ENCODE results near the gene HDAC4. TPM values are rescaled to one million over a fixed set of nuclear protein-coding genes. Genes with fewer than 3 reads are reported as not detected.
A peak's percentile ranks its signal among the peaks of the same experiment; 100 is the strongest.

The HDAC4 gene
- total RNA-seq, 1 experiment from 2014 or later = 21.8 TPM

DNA sequence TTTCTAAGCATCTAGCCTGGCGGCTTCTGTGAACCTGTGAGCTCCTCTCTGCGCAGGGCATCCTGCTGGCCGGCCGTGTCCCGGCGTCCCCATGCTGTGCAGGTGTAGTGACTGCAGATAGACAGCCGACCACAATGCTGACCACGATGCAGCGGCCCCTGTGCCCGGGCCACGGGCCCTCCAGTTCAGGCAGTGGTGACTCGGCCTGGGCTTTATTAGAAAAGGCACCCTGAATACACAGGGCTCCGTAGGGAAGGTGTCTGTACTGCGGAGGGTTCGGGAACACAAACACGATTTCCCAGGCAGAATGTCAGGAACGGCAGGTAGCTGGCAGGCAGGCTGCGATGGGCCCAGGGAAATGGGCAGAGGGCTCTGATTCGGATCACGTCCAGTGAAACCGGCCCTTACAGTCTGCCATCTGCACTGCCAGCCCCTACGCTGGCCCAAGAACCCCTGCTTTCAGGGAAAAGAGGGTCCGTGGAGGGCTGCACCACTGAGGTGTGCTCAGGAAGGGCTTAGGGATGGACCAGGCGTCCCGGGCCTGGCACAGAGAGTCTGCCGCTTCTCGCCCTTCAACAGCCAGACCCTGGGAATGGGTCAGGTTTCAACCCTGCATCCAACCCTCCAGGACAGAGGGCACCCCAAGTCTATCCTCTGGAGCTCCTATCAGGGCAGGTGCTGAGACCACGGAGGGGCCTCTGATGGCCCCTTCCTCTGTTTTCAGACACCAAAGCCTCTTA, 196.5 kb downstream of the HDAC4 start:
- no peak for TF ChIP-seq CTCF (IDR thresholded peaks at IDR 0.05; ENCODE audit: unreplicated experiment)
- Mint-ChIP-seq H3K4me3 (ENCODE audit: unreplicated experiment) (no peak overlapping the region), H3K27ac (ENCODE audit: low read depth, unreplicated experiment) (no peak overlapping the region), H3K36me3 (ENCODE audit: insufficient read depth, unreplicated experiment) (no peaks in the 10 kb centered on the region), H3K27me3 (ENCODE audit: insufficient read depth, unreplicated experiment) (no peaks in the 10 kb centered on the region), H3K4me1 (ENCODE audit: insufficient read depth, unreplicated experiment) (peaks cover 8% of the 10 kb centered on the region), H3K9me3 (ENCODE audit: unreplicated experiment) (no peaks in the 10 kb centered on the region)
- ChIA-PET CTCF (no interaction called here), POLR2A (no interaction called here)
- intact Hi-C loops (cut with micrococcal nuclease) = no loop called here
- BruUV-seq (replicated peaks) = no TSS peak
- DNase-seq (ENCODE audit: unreplicated experiment) = no peak

DNA sequence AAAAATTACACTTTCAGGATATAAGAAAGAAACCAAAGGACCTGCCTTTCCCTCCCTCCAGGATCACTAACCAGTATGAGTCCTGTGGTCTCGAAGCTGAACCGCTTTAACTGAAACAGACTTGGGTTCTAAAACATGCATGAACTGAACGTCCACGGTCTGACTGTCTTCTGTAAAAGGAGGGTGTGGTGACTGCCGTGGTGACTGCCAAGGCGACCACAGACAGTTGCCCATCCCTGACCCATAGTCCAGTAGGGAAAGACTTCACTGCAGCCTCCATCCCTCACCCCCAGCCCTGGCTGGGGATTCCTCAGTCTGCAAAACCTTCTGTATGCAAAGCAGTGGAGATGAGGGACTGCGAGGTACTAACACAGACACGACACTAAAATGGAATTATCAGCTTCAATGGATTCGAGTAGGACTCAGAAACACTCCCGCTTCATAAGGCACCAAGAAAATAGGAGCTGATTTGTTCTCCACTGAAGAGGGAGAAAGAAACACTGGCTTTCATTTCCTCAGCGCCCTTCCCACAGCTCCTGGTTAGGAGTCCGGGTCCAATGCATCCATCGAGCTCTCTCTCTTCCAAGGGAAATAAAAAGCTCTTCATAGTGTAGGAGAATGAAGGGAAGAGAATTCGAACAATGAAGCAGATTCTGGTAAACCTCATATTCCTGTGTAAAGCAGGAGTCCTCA, 197.2 kb downstream of the HDAC4 start:
- Mint-ChIP-seq H3K36me3 (ENCODE audit: insufficient read depth, unreplicated experiment) (no peaks in the 10 kb centered on the region), H3K9me3 (ENCODE audit: unreplicated experiment) (no peaks in the 10 kb centered on the region), H3K27me3 (ENCODE audit: insufficient read depth, unreplicated experiment) (no peaks in the 10 kb centered on the region), H3K4me1 (ENCODE audit: insufficient read depth, unreplicated experiment) (peaks cover 8% of the 10 kb centered on the region), H3K4me3 (ENCODE audit: unreplicated experiment) (no peak overlapping the region), H3K27ac (ENCODE audit: low read depth, unreplicated experiment) (no peak overlapping the region)
- no peak for TF ChIP-seq CTCF (IDR thresholded peaks at IDR 0.05; ENCODE audit: unreplicated experiment)
- ChIA-PET POLR2A (no interaction called here), CTCF (no interaction called here)
- no peak for DNase-seq (ENCODE audit: unreplicated experiment)
- BruUV-seq (replicated peaks) = no TSS peak
- intact Hi-C loops (cut with micrococcal nuclease) = no loop called here

- Mint-ChIP-seq H3K4me1 (ENCODE audit: insufficient read depth, unreplicated experiment) (peaks cover 8% of the 10 kb centered on the region), H3K27me3 (ENCODE audit: insufficient read depth, unreplicated experiment) (no peaks in the 10 kb centered on the region), H3K4me3 (ENCODE audit: unreplicated experiment) (no peak overlapping the region), H3K36me3 (ENCODE audit: insufficient read depth, unreplicated experiment) (no peaks in the 10 kb centered on the region), H3K9me3 (ENCODE audit: unreplicated experiment) (no peaks in the 10 kb centered on the region), H3K27ac (ENCODE audit: low read depth, unreplicated experiment) (peak overlapping the region; percentile 86)
- CTCF ChIA-PET = no interaction called here
- no TSS peak for BruUV-seq (replicated peaks)
- no peak for DNase-seq (ENCODE audit: unreplicated experiment)
- POLR2A ChIA-PET = no interaction called here
- no peak for TF ChIP-seq CTCF (IDR thresholded peaks at IDR 0.05; ENCODE audit: unreplicated experiment)
- intact Hi-C loops (cut with micrococcal nuclease) = no loop called here
Measured at GRCh38 chr2:239202836-239203235, 198.0 kb downstream of the HDAC4 start.

DNA sequence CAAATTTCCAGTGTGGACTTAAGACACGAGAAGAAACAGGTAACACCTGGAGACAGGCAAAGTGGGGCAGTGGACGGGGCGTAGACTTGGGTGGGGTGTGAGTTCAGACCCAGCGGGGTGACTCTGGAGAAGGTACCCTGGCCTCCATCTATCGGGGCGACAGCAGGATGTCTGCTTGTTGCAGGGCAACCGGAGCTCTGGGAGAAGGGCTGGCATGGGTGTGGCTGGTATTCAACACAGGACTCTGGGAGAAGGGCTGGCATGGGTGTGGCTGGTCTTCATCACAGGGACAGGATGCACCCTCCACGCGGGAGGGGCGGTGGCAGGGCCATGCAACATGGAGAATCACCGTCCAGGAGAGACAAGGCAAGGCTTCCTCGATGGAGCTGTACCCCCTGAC, 198.5 kb downstream of the HDAC4 start:
- BruUV-seq (replicated peaks) = no TSS peak
- peak overlapping the region; percentile 86 for H3K27ac Mint-ChIP-seq (ENCODE audit: low read depth, unreplicated experiment)
- POLR2A ChIA-PET = no interaction called here
- CTCF ChIA-PET = no interaction called here
- H3K9me3 Mint-ChIP-seq (ENCODE audit: unreplicated experiment) = no peaks in the 10 kb centered on the region
- H3K36me3 Mint-ChIP-seq (ENCODE audit: insufficient read depth, unreplicated experiment) = no peaks in the 10 kb centered on the region
- no peak for TF ChIP-seq CTCF (IDR thresholded peaks at IDR 0.05; ENCODE audit: unreplicated experiment)
- H3K4me3 Mint-ChIP-seq (ENCODE audit: unreplicated experiment) = no peak overlapping the region
- no peaks in the 10 kb centered on the region for H3K27me3 Mint-ChIP-seq (ENCODE audit: insufficient read depth, unreplicated experiment)
- H3K4me1 Mint-ChIP-seq (ENCODE audit: insufficient read depth, unreplicated experiment) = peaks cover 8% of the 10 kb centered on the region
- no peak for DNase-seq (ENCODE audit: unreplicated experiment)
- intact Hi-C loops (cut with micrococcal nuclease) = no loop called here
